ENCODE data around the gene MUC4. TPM values are rescaled to one million over a fixed set of nuclear protein-coding genes. Genes with fewer than 3 reads are reported as not detected.

MUC4 gene
- total RNA-seq, 4 donors from 2014 or later, result not detected

DNA sequence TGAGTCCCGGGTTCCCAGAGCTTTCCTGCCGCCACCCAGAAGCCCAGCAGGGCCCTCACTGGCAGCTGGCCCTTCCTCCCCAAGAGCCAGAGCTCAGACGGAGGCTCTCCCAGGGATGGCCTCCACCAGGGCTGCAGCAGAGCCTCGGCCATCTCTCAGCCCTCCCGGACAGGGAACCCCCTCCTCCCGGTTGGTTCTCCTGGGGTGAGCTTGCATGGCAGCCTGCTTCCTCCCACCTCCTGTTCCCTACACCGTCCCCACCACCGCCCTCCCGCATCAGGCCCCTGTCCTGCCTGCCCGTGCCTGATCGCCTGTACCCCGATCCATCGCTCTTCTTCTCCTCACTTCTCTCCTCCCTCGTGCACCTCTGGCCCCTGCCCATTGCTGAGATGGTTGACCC is 24.1 kb upstream of the MUC4 start:
- Histone ChIP-seq H3K9me3 (no peaks in the 10 kb centered on the region), H3K36me3 (no peaks in the 10 kb centered on the region), H3K27me3 (peaks cover 0 to 10% of the 10 kb centered on the region in 2 donors), H3K4me1 (no peaks in the 10 kb centered on the region), H3K27ac (no peak overlapping the region), H3K4me3 (no peak overlapping the region)
- 84 to 88% methylated on average over 14 of the region's 14 CpGs for WGBS, 2 donors
- no peak for DNase-seq (ENCODE audit: low spot score in 2 of 2)
- no peak for TF ChIP-seq POLR2A (IDR thresholded peaks at IDR 0.05)
- no peak for TF ChIP-seq EP300 (IDR thresholded peaks at IDR 0.05)
- no peak for TF ChIP-seq CTCF (IDR thresholded peaks at IDR 0.05)

DNA sequence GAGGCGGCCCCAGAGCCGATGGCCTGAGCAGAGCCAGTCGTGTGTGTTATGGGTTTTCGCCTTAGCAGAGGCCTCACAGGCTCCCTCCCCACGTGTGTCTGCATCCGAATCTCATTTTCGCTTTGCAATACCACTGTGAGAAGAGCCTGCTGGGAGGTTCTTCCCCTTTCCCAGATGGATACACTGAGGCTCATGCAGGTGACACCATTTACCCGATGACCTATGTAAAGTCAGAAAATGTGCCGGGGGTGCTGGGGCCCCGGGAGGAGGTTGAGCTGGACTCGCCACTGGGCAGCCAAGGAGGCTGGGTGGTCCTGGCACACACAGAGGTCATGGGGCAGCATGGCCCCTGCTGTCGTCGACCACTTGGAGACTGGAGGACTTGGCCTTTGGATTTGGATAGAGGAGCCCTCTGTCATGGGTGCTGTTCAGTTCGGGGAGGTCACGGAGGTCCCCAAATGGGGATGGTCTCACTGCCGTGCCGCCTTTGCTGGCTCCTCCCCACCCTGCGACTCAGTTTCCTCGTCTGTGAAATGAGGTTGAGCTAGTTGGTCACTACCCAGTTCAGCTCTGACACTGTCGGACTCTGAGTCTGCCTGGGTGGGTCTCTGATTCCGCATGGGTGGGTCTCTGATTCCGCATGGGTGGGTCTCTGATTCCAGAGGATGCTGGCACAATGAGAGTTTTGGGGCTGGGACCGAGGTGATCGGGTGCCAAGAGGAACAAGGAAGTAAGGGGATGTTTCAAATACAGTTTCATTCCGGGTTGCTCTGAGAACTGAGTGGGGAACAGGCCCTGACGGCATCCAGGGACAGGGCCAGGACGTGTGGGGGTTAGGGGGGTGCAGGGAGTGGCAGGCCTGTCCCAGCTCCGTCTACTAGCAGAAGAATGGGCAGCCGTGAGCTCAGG is 23.2 kb upstream of the MUC4 start:
- Histone ChIP-seq H3K4me1 (no peaks in the 10 kb centered on the region), H3K27me3 (peaks cover 0 to 10% of the 10 kb centered on the region in 2 donors), H3K4me3 (no peak overlapping the region), H3K9me3 (no peaks in the 10 kb centered on the region), H3K36me3 (no peaks in the 10 kb centered on the region), H3K27ac (no peak overlapping the region)
- TF ChIP-seq CTCF (IDR thresholded peaks at IDR 0.05) (no peak), POLR2A (IDR thresholded peaks at IDR 0.05) (no peak), EP300 (IDR thresholded peaks at IDR 0.05) (no peak)
- 84 to 86% methylated on average over 28 to 29 of the region's 29 CpGs for WGBS, 2 donors
- DNase-seq (ENCODE audit: low spot score in 2 of 2), result no peak

- 74 to 79% methylated on average over 7 to 16 of the region's 16 CpGs for WGBS, 2 donors
- no peak overlapping the region for H3K4me3 ChIP-seq
- DNase-seq (ENCODE audit: low spot score in 2 of 2), result no peak
- H3K27ac ChIP-seq, result no peak overlapping the region
- no peaks in the 10 kb centered on the region for H3K4me1 ChIP-seq
- no peaks in the 10 kb centered on the region for H3K9me3 ChIP-seq
- no peak for TF ChIP-seq EP300 (IDR thresholded peaks at IDR 0.05)
- no peak for TF ChIP-seq CTCF (IDR thresholded peaks at IDR 0.05)
- TF ChIP-seq POLR2A (IDR thresholded peaks at IDR 0.05), result no peak
- peaks cover 0 to 5% of the 10 kb centered on the region in 2 donors for H3K27me3 ChIP-seq
- no peaks in the 10 kb centered on the region for H3K36me3 ChIP-seq
These were observed 18.1 kb upstream of the MUC4 start for GRCh38 chr3:195829897-195830254.

GRCh38 chr3:195828762-195829161 is 17.0 kb upstream of the MUC4 start:
- no peak overlapping the region for H3K27ac ChIP-seq
- H3K4me1 ChIP-seq, result no peaks in the 10 kb centered on the region
- no peaks in the 10 kb centered on the region for H3K36me3 ChIP-seq
- no peaks in the 10 kb centered on the region for H3K9me3 ChIP-seq
- TF ChIP-seq EP300 (IDR thresholded peaks at IDR 0.05) (no peak), CTCF (IDR thresholded peaks at IDR 0.05) (no peak), POLR2A (IDR thresholded peaks at IDR 0.05) (no peak)
- 72 to 75% methylated on average over 9 of the region's 9 CpGs for WGBS, 2 donors
- H3K27me3 ChIP-seq, result peaks cover 0 to 5% of the 10 kb centered on the region in 2 donors
- H3K4me3 ChIP-seq, result no peak overlapping the region
- no peak for DNase-seq (ENCODE audit: low spot score in 2 of 2)
